ENCODE measurements around the gene MCRIP2.

MCRIP2 gene

DNA sequence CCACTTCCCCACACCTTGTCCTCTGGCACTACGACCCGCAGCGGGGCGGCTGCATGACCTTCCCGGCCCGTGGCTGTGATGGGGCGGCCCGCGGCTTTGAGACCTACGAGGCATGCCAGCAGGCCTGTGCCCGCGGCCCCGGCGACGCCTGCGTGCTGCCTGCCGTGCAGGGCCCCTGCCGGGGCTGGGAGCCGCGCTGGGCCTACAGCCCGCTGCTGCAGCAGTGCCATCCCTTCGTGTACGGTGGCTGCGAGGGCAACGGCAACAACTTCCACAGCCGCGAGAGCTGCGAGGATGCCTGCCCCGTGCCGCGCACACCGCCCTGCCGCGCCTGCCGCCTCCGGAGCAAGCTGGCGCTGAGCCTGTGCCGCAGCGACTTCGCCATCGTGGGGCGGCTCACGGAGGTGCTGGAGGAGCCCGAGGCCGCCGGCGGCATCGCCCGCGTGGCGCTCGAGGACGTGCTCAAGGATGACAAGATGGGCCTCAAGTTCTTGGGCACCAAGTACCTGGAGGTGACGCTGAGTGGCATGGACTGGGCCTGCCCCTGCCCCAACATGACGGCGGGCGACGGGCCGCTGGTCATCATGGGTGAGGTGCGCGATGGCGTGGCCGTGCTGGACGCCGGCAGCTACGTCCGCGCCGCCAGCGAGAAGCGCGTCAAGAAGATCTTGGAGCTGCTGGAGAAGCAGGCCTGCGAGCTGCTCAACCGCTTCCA lies 8.1 kb upstream of the MCRIP2 start:
- DNase-seq, result no peak
- Mint-ChIP-seq H3K4me1 (peaks cover 43% of the 10 kb centered on the region), H3K9me3 (no peaks in the 10 kb centered on the region), H3K36me3 (ENCODE audit: low read depth) (peaks cover 5% of the 10 kb centered on the region), H3K27me3 (ENCODE audit: low read depth, poor library complexity) (peaks cover 6% of the 10 kb centered on the region), H3K27ac (no peak overlapping the region), H3K4me3 (no peak overlapping the region)
- TF ChIP-seq, protein P1, sequence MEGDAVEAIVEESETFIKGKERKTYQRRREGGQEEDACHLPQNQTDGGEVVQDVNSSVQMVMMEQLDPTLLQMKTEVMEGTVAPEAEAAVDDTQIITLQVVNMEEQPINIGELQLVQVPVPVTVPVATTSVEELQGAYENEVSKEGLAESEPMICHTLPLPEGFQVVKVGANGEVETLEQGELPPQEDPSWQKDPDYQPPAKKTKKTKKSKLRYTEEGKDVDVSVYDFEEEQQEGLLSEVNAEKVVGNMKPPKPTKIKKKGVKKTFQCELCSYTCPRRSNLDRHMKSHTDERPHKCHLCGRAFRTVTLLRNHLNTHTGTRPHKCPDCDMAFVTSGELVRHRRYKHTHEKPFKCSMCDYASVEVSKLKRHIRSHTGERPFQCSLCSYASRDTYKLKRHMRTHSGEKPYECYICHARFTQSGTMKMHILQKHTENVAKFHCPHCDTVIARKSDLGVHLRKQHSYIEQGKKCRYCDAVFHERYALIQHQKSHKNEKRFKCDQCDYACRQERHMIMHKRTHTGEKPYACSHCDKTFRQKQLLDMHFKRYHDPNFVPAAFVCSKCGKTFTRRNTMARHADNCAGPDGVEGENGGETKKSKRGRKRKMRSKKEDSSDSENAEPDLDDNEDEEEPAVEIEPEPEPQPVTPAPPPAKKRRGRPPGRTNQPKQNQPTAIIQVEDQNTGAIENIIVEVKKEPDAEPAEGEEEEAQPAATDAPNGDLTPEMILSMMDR (IDR thresholded peaks at IDR 0.05), result no peak

DNA sequence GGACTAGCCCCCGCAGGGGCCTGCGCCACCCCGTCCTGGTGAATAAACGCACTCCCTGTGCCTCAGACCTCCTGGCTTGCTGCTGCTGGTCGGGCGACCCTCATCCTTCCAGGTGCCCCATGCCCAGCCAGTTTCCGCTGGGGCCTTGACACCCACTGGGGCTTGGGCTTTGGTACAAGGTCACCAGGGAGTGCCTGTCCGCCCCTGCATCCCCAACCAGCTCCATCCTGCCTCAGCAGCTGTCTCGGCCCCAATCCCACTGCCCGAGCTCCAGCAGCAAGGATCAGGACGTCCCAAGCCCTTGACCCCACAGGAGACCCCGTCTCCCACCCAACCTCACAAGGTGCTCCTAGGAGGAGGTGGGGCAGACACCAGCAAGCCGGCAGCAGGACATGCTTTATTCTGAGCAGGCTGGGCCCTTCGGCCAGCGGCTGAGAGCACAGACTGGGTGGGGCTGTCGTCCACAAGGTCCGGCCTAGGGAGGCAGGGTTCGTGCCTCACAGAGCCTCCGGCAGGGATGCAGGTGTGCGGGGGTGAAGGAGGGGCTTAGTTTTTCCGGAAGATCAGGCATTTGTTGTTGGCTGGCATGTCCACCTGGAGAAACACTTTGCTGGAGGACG lies 7.5 kb upstream of the MCRIP2 start:
- TF ChIP-seq, protein P1 (IDR thresholded peaks at IDR 0.05), result no peak
- peaks cover 2% of the 10 kb centered on the region for H3K36me3 Mint-ChIP-seq (ENCODE audit: low read depth)
- H3K27ac Mint-ChIP-seq, result no peak overlapping the region
- no peak for DNase-seq
- peaks cover 6% of the 10 kb centered on the region for H3K27me3 Mint-ChIP-seq (ENCODE audit: low read depth, poor library complexity)
- no peaks in the 10 kb centered on the region for H3K9me3 Mint-ChIP-seq
- peak overlapping the region; percentile 69 for H3K4me3 Mint-ChIP-seq
- peaks cover 43% of the 10 kb centered on the region for H3K4me1 Mint-ChIP-seq

DNA sequence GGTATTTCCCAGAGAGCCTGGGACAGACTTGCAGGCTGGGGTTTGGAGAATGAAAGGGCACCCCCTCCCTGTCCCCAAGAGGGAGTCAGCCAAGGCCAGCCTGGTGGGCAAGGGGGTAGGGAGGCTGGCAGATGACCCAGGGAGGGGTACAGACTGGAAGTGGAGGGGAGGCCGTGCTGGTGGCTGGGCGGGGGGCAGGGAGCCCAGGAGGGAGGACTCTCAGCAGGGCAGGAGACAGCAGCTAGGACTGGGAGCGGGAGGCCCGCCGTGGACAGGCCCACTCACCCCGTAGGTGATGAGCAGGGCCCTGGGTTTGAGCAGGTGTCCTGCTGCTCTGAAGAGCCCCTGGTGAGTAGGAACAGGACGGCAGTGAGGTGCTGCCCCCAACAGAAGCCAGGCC lies 6.6 kb upstream of the MCRIP2 start:
- Mint-ChIP-seq H3K27me3 (ENCODE audit: low read depth, poor library complexity) (peaks cover 6% of the 10 kb centered on the region), H3K4me1 (peaks cover 41% of the 10 kb centered on the region), H3K4me3 (peak overlapping the region; percentile 73), H3K27ac (peak overlapping the region; percentile 42), H3K36me3 (ENCODE audit: low read depth) (no peaks in the 10 kb centered on the region), H3K9me3 (no peaks in the 10 kb centered on the region)
- no peak for DNase-seq
- TF ChIP-seq, protein P1 (IDR thresholded peaks at IDR 0.05), result no peak

DNA sequence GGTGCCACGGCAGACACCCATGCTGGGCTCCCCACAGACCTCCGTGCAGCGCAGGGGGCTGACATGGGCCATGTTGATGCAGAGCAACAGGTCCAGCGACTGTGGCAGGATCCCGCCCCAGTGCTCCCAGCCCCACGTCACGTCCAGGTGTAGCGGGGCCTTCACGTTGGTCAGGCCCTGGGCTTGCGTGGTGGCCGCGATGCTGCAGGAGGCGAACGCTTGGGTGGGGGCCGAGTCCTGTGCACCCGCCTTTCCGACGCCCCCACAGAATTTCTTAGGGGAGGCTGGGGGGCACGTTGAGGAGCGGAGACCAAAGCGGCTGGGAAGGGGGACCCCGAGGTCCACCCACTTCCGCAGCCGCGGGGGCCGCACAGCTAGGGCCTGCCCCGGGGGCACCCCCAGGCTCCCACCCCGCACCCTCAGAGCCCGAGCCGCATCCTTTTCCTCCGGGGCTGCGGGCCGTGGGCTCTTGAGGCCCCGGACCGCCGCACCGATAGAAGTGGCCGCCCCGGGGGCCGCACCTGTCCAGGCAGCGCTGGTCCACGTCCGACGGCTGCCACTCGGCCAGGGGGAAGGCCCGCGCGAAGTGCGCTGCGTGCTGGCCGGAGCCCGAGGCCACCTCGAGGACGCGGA lies 5.9 kb upstream of the MCRIP2 start:
- peaks cover 6% of the 10 kb centered on the region for H3K27me3 Mint-ChIP-seq (ENCODE audit: low read depth, poor library complexity)
- peaks cover 45% of the 10 kb centered on the region for H3K4me1 Mint-ChIP-seq
- no peaks in the 10 kb centered on the region for H3K36me3 Mint-ChIP-seq (ENCODE audit: low read depth)
- H3K9me3 Mint-ChIP-seq, result no peaks in the 10 kb centered on the region
- DNase-seq, result no peak
- TF ChIP-seq, protein P1 (IDR thresholded peaks at IDR 0.05), result no peak
- H3K27ac Mint-ChIP-seq, result no peak overlapping the region
- H3K4me3 Mint-ChIP-seq, result peak overlapping the region; percentile 93

DNA sequence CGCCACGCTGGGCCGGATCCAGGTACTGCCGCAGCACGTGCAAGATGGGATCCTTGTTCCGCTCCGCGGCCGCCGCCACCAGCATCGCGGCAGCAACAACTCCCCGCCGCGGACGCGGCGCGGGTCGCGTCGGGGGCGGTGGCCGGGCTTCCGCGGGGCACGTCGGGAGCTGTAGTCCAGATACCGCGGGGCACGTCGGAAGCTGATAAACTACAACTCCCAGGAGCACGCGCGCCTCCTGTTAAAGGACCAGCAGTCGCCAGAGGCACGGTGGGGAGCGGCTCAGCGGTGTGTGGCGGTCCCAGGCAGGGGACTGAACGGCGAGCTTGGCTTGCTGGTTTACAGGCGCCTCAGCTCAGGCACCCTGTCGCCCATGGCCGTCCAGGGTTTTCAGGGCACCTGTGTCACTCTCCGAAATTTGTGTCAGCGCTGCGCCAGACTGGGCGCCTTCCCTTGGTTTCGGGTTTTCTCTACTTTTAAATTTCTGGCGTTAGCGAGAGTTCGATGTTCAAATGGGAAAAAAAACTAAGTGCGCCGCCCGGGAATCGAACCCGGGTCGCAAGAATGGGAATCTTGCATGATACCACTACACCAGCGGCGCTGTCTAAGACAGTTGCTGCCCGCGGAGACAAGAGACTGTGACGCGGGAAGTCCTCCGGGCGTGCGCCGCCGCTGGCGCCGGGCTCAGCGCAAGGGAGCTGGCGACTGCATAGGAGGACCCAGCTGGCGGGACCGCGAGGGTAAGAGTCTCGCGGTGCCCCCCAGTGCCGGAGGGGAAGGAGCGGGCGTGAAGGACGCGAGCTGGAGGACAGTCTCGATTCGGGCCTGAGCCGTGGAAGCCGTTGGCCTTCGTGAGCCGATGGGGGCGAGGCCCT lies 5.2 kb upstream of the MCRIP2 start, which contains the start of gene METTL26:
METTL26 (minus strand) TSS at position 100 of the 875 bp plus-strand sequence; CDS start at position 85, 15 bp downstream.
- Mint-ChIP-seq H3K27ac (peak within 1 kb of the TSS; percentile 99), H3K4me1 (peaks cover 46% of the 10 kb centered on the region), H3K4me3 (peak within 1 kb of the TSS; percentile 93), H3K9me3 (no peaks in the 10 kb centered on the region), H3K36me3 (ENCODE audit: low read depth) (no peaks in the 10 kb centered on the region), H3K27me3 (ENCODE audit: low read depth, poor library complexity) (peaks cover 6% of the 10 kb centered on the region)
- DNase-seq, result peak; percentile 92
- TF ChIP-seq, protein P1 (IDR thresholded peaks at IDR 0.05), result no peak
